Amniotic stem cell (primary cell): ENCODE measurements around the gene NPHS2.
"Not testable (repeated sequence)": the region's sequence is repeated elsewhere in the genome, so short reads cannot be mapped to it uniquely, and the experiment has no call there.

ENCODE experiments used
- DNase-seq: peaks from one replicate; lab custom pipeline; 2025; lab: John Stamatoyannopoulos, UW

The NPHS2 gene

GRCh38 chr1:179547021-179547535 lies 28.7 kb downstream of the NPHS2 start:
- DNase-seq, result no peak

- DNase-seq, result no peak
Measured at GRCh38 chr1:179545321-179545720, 30.4 kb downstream of the NPHS2 start.

DNA sequence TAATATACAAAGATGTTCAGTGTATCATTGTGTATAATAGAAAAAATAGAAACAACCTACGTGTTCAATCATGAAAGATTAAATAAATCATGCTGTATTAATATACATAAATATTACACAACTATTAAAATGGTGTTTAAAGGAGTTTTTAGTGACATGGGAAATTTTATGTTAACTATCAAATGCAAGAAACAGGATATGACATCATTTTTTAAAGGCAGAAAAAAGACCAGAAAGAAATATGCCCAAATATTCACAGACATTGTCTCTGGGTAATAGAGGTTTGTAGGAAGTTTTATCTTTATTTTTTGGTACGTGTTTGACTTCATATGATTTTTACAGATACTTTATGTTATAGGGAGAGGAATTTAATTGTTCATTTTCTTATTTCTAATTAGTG lies 34.0 kb downstream of the NPHS2 start:
- DNase-seq, result no peak

DNA sequence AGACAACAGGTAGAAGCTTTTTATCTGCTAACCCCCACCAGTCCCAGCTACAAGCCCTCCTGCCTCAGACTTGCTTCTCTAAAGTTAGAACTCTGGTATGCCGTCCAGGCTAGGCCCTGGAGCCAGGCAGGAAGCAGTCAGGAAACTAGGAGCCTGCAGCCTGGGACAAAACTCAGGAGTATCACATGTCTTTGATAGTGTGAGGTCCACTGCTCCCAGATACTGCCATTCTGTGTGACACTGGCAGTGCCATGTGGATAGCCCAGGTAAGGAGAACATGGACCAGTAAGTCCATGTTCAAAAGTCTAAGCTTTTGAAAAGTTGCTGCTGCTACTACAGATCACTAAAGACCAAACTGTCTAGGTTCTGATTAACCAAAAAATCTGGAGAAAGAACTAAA lies 45.4 kb downstream of the NPHS2 start:
- no peak for DNase-seq

DNA sequence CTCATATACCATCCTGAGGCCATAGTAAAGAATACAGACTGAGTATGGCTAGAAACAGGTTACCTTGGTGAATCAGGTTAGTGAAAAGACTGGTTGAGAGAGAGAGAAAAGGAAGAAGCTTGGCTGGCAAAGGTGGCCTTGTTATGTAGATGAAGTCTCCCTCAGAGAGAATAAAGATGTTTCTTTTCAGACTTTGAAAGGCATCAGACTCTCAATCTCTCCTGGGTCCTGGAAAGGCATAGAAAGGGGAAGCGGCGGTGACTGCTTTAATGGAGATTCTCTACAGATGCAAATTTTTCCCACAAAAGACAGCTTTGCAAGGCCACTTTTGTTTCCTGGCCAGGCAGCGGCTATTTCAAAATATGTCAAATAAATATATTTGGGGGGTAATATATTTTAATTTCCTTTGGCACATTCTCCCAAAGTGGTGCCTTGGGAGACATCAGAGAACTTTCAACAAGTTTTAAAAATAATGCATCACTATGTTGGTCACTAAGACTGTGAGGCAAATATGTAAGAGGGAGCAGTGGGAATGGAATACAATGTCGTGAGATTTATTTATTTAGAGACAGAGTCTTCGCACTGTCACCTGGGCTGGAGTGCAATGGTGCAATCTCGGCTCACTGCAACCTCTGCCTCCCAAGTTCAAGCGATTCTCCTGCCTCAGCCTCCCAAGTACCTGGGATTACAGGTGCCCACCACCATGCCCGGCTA lies 46.1 kb downstream of the NPHS2 start:
- DNase-seq, result no peak

DNA sequence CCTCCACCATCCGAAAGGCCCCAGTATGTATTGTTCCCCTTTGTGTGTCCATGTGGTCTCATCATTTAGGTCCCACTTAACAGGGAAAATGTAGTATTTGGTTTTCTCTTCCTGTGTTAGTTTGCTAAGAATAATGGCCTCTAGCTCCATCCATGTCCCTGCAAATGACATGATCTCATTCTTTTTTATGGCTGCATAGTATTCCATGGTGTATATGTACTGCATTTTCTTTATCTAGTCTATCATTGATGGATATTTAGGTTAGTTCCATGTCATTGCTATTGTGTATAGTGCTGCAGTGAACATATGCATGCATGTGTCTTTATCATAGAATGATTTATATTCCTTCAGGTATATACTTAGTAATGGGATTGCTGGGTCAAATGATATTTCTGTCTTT lies 57.2 kb downstream of the NPHS2 start:
- DNase-seq, result not testable (repeated sequence)

- DNase-seq, result no peak
Measured at GRCh38 chr1:179516976-179517705, 58.6 kb downstream of the NPHS2 start.

- no peak for DNase-seq
Measured at GRCh38 chr1:179510038-179510437, 65.7 kb downstream of the NPHS2 start.

DNA sequence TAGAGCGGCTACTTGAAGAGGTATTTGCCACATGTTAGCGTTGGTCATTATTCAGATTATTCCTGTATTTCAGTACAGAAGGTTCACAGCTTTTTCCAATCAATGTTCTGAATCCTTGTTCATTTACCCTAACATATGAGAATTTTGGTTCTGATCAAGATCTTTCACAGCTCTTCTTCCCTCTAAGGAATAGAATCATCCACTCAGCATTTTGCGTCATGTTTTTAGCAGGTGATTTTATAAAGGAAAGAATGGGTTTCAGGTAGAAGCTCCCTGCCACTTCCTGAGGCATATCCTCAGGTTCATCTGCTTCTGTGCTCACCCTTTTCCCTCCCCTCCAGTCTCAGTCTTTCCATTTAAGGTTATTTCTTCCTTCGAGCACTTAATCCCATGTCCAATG lies 66.4 kb downstream of the NPHS2 start:
- DNase-seq, result no peak

DNA sequence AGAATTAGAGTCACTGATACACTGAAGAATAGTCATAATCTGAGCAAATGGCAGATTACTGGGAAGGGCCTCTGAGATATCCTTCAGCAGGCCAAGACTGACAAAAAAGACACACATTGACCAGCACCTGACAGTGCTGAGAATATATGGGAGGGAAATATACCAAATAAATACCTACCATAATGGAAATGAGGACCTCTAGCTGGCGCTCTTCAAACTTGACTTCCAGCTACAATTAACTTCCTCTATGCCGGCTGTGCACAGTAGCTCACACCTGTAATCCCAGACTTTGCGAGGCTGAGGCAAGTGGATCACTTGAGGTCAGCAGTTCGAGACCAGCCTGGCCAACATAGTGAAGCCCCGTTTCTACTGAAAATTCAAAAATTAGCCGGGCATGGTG lies 69.5 kb downstream of the NPHS2 start:
- DNase-seq, result no peak
